Neural cell (in vitro differentiated cells): ENCODE data around the gene ZNF653. TPM values are rescaled to one million over a fixed set of nuclear protein-coding genes. Genes with fewer than 3 reads are reported as not detected.
A peak's percentile ranks its signal among the peaks of the same experiment; 100 is the strongest.
"Not testable (repeated sequence)": the region's sequence is repeated elsewhere in the genome, so short reads cannot be mapped to it uniquely, and the experiment has no call there.

Source experiments
- H2AFZ ChIP-seq: fragments of 200-600, 300-800 bp; sonication (generic), shearing (Covaris generic); 2 replicates; pipeline ENCODE4 v1.6.0; 2014; ENCODE audit warnings: low read depth, mild to moderate bottlenecking, antibody characterized with exemption, low read length, moderate library complexity
- H3F3A ChIP-seq: fragments of 200-600 bp; shearing (Covaris generic); 2 replicates; pipeline ENCODE4 v1.6.1; 2016; ENCODE audit warnings: mild to moderate bottlenecking, moderate library complexity, mixed read lengths, antibody characterized with exemption, low read length; ENCODE audit not compliant: insufficient read depth, poor library complexity, severe bottlenecking
- H3K27ac ChIP-seq: fragments of 200-600, 300-800 bp; sonication (generic), shearing (Covaris generic); 2 replicates; pipeline ENCODE4 v1.5.1; 2014; ENCODE audit warnings: mild to moderate bottlenecking, low read length, moderate library complexity
- H3K27me3 ChIP-seq: fragments of 300-800, 200-600 bp; sonication (generic), shearing (Covaris generic); 2 replicates; pipeline ENCODE4 v1.6.0; 2014; ENCODE audit warnings: mild to moderate bottlenecking, low read depth, low read length, moderate library complexity; ENCODE audit not compliant: insufficient read depth
- H3K36me3 ChIP-seq: fragments of 300-800, 200-600 bp; sonication (generic), shearing (Covaris generic); 2 replicates; pipeline ENCODE4 v1.5.1; 2014; ENCODE audit warnings: mild to moderate bottlenecking, antibody characterized with exemption, low read length, moderate library complexity; ENCODE audit not compliant: insufficient read depth
- H3K4me2 ChIP-seq: fragments of 300-800, 200-600 bp; sonication (generic), shearing (Covaris generic); 2 replicates; pipeline ENCODE4 v1.6.0; 2014; ENCODE audit warnings: mild to moderate bottlenecking, low read length
- H3K4me3 ChIP-seq: fragments of 300-800, 200-600 bp; sonication (generic), shearing (Covaris generic); 2 replicates; pipeline ENCODE4 v1.5.1; 2014; ENCODE audit warnings: mild to moderate bottlenecking, low read length, moderate library complexity
- H3K79me2 ChIP-seq: fragments of 200-600 bp; shearing (Covaris generic); replicated peaks from 2 replicates; pipeline ENCODE4 v1.6.0; 2014; ENCODE audit warnings: mild to moderate bottlenecking, low read length, moderate library complexity; ENCODE audit not compliant: insufficient read depth
- H3K9ac ChIP-seq: fragments of 300-800, 200-600 bp; sonication (generic), shearing (Covaris generic); 2 replicates; pipeline ENCODE4 v1.6.1; 2016; ENCODE audit warnings: mild to moderate bottlenecking, low read length, mixed read lengths
- H3K9me2 ChIP-seq: fragments of 200-600 bp; shearing (Covaris generic); 2 replicates; pipeline ENCODE4 v1.6.1; 2016; ENCODE audit warnings: mild to moderate bottlenecking, low read length, mixed read lengths; ENCODE audit not compliant: insufficient read depth
- H3K9me3 ChIP-seq: fragments of 200-600, 300-800 bp; sonication (generic), shearing (Covaris generic); 2 replicates; pipeline ENCODE4 v1.6.1; 2016; ENCODE audit warnings: mild to moderate bottlenecking, mixed run types, low read length, moderate library complexity, mixed read lengths
- H4K20me1 ChIP-seq: fragments of 200-600 bp; shearing (Covaris generic); 2 replicates; pipeline ENCODE4 v1.6.1; 2016; ENCODE audit warnings: mild to moderate bottlenecking, mixed run types; ENCODE audit not compliant: insufficient read depth
- EP300 ChIP-seq: fragments of 450-650 bp; conservative IDR thresholded peaks from 2 replicates; pipeline ENCODE4 v1.6.1; 2014; ENCODE audit warnings: antibody characterized with exemption, mild to moderate bottlenecking, moderate library complexity; ENCODE audit not compliant: poor library complexity, severe bottlenecking
- EZH2 ChIP-seq: fragments of 200-600, 300-800 bp; shearing (Covaris generic), sonication (generic); IDR thresholded peaks from 2 replicates; pipeline ENCODE4 v1.6.1; 2014; ENCODE audit warnings: antibody characterized with exemption, low read length, borderline replicate concordance, mild to moderate bottlenecking; ENCODE audit not compliant: insufficient read depth, poor library complexity, severe bottlenecking
- MXI1 ChIP-seq: fragments of 450-650 bp; conservative IDR thresholded peaks from 2 replicates; pipeline ENCODE4 v1.6.1; 2014; ENCODE audit warnings: antibody characterized with exemption, mild to moderate bottlenecking; ENCODE audit not compliant: poor library complexity, severe bottlenecking
- POLR2AphosphoS5 ChIP-seq: IDR thresholded peaks from 2 replicates; pipeline ENCODE4 v1.6.1; 2012
- RAD21 ChIP-seq: fragments of 450-650 bp; conservative IDR thresholded peaks from 2 replicates; pipeline ENCODE4 v1.6.1; 2014; ENCODE audit warnings: antibody characterized with exemption, mild to moderate bottlenecking, moderate library complexity
- SMC3 ChIP-seq: fragments of 450-650 bp; conservative IDR thresholded peaks from 2 replicates; pipeline ENCODE4 v1.6.1; 2014; ENCODE audit warnings: antibody characterized with exemption, mild to moderate bottlenecking, moderate library complexity; ENCODE audit not compliant: poor library complexity
- TAF1 ChIP-seq: IDR thresholded peaks from 2 replicates; pipeline ENCODE4 v1.6.1; 2012; ENCODE audit warnings: low read depth
- polyA plus RNA-seq: library from polyadenylated mRNA; depleted of rRNA; stranded (reverse); fragments of >200 nt; gene quantifications from 2 replicates; pipeline ENCODE4 v1.2.3, GENCODE V29; 2014
- small RNA-seq, 3 experiments: library from RNA; depleted of rRNA; stranded (forward); fragments of <200 nt; gene quantifications; one replicate each; pipeline ENCODE3, GENCODE V24; 2012
- TF ChIP-seq, protein P1 (sequence below): fragments of 450-650 bp; IDR thresholded peaks from 2 replicates; pipeline ENCODE4 v1.5.1; 2014; ENCODE audit warnings: antibody characterized with exemption, mild to moderate bottlenecking, moderate library complexity; ENCODE audit not compliant: poor library complexity, severe bottlenecking
- TF ChIP-seq, protein P2 (sequence below): IDR thresholded peaks from 2 replicates; pipeline ENCODE4 v1.6.1; 2012; ENCODE audit warnings: borderline replicate concordance

ZNF653 gene
- polyA plus RNA-seq, 1 donor from 2014 or later = 16.5 TPM

DNA sequence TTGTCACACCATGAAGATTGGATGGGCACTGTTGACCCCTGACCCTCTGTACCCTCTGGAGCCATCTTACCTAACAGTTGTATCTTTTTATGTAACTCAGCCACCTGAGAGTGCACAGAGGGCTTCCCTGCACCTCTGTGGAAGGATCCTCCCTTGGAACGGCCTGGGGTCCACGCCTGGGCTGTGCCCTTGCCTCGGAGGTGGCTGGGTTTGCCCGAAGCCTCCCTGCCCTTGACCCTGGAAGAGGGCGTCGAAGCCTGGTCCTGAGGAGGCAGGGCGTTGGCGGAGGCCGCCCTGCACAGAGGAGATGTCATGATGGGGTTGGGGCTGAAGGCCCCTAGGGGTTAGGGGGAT, 71.0 kb downstream of the ZNF653 start:
- TF ChIP-seq POLR2AphosphoS5 = no peak
- TF ChIP-seq SMC3 = no peak
- TF ChIP-seq, protein P1, sequence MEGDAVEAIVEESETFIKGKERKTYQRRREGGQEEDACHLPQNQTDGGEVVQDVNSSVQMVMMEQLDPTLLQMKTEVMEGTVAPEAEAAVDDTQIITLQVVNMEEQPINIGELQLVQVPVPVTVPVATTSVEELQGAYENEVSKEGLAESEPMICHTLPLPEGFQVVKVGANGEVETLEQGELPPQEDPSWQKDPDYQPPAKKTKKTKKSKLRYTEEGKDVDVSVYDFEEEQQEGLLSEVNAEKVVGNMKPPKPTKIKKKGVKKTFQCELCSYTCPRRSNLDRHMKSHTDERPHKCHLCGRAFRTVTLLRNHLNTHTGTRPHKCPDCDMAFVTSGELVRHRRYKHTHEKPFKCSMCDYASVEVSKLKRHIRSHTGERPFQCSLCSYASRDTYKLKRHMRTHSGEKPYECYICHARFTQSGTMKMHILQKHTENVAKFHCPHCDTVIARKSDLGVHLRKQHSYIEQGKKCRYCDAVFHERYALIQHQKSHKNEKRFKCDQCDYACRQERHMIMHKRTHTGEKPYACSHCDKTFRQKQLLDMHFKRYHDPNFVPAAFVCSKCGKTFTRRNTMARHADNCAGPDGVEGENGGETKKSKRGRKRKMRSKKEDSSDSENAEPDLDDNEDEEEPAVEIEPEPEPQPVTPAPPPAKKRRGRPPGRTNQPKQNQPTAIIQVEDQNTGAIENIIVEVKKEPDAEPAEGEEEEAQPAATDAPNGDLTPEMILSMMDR = no peak
- TF ChIP-seq TAF1 = no peak
- TF ChIP-seq, protein P2, sequence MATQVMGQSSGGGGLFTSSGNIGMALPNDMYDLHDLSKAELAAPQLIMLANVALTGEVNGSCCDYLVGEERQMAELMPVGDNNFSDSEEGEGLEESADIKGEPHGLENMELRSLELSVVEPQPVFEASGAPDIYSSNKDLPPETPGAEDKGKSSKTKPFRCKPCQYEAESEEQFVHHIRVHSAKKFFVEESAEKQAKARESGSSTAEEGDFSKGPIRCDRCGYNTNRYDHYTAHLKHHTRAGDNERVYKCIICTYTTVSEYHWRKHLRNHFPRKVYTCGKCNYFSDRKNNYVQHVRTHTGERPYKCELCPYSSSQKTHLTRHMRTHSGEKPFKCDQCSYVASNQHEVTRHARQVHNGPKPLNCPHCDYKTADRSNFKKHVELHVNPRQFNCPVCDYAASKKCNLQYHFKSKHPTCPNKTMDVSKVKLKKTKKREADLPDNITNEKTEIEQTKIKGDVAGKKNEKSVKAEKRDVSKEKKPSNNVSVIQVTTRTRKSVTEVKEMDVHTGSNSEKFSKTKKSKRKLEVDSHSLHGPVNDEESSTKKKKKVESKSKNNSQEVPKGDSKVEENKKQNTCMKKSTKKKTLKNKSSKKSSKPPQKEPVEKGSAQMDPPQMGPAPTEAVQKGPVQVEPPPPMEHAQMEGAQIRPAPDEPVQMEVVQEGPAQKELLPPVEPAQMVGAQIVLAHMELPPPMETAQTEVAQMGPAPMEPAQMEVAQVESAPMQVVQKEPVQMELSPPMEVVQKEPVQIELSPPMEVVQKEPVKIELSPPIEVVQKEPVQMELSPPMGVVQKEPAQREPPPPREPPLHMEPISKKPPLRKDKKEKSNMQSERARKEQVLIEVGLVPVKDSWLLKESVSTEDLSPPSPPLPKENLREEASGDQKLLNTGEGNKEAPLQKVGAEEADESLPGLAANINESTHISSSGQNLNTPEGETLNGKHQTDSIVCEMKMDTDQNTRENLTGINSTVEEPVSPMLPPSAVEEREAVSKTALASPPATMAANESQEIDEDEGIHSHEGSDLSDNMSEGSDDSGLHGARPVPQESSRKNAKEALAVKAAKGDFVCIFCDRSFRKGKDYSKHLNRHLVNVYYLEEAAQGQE = no peak
- TF ChIP-seq EZH2 = no peak
- TF ChIP-seq RAD21 = no peak
- TF ChIP-seq MXI1 = no peak
- TF ChIP-seq EP300 = no peak
- Histone ChIP-seq H4K20me1 (no peaks in the 10 kb centered on the region), H3K27ac (peak overlapping the region; percentile 90), H3F3A (no peaks in the 10 kb centered on the region), H3K27me3 (no peaks in the 10 kb centered on the region), H3K9me3 (no peaks in the 10 kb centered on the region), H3K4me2 (peak overlapping the region; percentile 96), H2AFZ (peak overlapping the region; percentile 90), H3K9me2 (no peaks in the 10 kb centered on the region), H3K79me2 (peaks cover 15% of the 10 kb centered on the region), H3K9ac (peak overlapping the region; percentile 73), H3K4me3 (peak overlapping the region; percentile 74), H3K36me3 (no peaks in the 10 kb centered on the region)

DNA sequence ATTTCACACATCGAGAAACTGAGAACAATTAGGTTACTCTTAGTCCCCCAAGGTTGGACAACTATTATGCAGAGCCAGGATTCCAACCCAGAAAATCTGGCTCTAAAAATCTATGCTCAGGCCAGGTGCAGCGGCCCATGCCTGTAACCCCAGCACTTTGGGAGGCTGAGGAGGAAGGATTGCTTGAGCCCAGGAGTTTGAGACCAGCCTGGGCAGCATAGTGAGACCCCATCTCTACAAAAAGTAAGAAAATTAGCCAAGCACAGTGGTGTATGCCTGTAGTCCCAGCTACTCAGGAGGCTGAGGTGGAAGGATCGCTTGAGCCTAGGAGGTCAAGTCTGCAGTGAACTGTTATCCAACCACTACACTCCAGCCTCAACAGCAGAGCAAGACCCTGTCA, 72.1 kb downstream of the ZNF653 start:
- not testable (repeated sequence) for H3K36me3 ChIP-seq, H3K9ac ChIP-seq, H3K9me3 ChIP-seq, H3K27me3 ChIP-seq, H4K20me1 ChIP-seq, H3K4me2 ChIP-seq, H3K4me3 ChIP-seq, H2AFZ ChIP-seq, H3F3A ChIP-seq, H3K27ac ChIP-seq, H3K9me2 ChIP-seq
- peaks cover 15% of the 10 kb centered on the region for H3K79me2 ChIP-seq

Small RNA genes within 50 kb of the gene (small RNA-seq; reads per million reads assigned to genes)
- gene MIR7974 (0 reads per million in 3 experiments), gene RN7SL833P (0.03 to 0.08 (median 0.07) reads per million in 3 experiments)

Other genes starting within 250 kb of the ZNF653 start
- 0.48 TPM in 1 of 2 replicates, not detected in the other for gene DOCK6, start 243.3 kb downstream of the ZNF653 start, polyA plus RNA-seq
- not detected in 2 replicates for gene TSPAN16, start 209.7 kb downstream of the ZNF653 start, polyA plus RNA-seq
- 16.7 and 19.3 TPM in 2 replicates for gene RAB3D, start 166.2 kb downstream of the ZNF653 start, polyA plus RNA-seq
- 113 and 136 TPM in 2 replicates for gene TMEM205, start 159.6 kb downstream of the ZNF653 start, polyA plus RNA-seq
- 2.4 TPM in 1 of 2 replicates, not detected in the other for gene CCDC159, start 159.3 kb downstream of the ZNF653 start, polyA plus RNA-seq
- 44.1 and 47.6 TPM in 2 replicates for gene PLPPR2, start 150.4 kb downstream of the ZNF653 start, polyA plus RNA-seq
- gene SWSAP1, start 131.2 kb downstream of the ZNF653 start, polyA plus RNA-seq = 2.1 and 2.4 TPM in 2 replicates
- 3.1 and 5.8 TPM in 2 replicates for gene EPOR, start 121.5 kb downstream of the ZNF653 start, polyA plus RNA-seq
- not detected in 2 replicates for gene RGL3, start 86.5 kb downstream of the ZNF653 start, polyA plus RNA-seq
- gene ODAD3, start 70.7 kb downstream of the ZNF653 start, polyA plus RNA-seq = 3.4 and 5.4 TPM in 2 replicates
- 29.6 and 70.2 TPM in 2 replicates for gene PRKCSH, start 70.2 kb downstream of the ZNF653 start, polyA plus RNA-seq
- gene ELAVL3, start 24.8 kb downstream of the ZNF653 start, polyA plus RNA-seq = 38.7 and 68.9 TPM in 2 replicates
- 98.3 and 99.0 TPM in 2 replicates for gene ECSIT, start 23.3 kb upstream of the ZNF653 start, polyA plus RNA-seq
- gene CNN1, start 33.0 kb upstream of the ZNF653 start, polyA plus RNA-seq = 0.18 TPM in 1 of 2 replicates, not detected in the other
- gene ELOF1, start 53.4 kb upstream of the ZNF653 start, polyA plus RNA-seq = 38.0 and 64.8 TPM in 2 replicates
- not detected in 2 replicates for gene ACP5, start 71.8 kb upstream of the ZNF653 start, polyA plus RNA-seq
- gene ZNF627, start 91.6 kb upstream of the ZNF653 start, polyA plus RNA-seq = 84.3 and 91.6 TPM in 2 replicates
- gene ZNF823, start 233.1 kb upstream of the ZNF653 start, polyA plus RNA-seq = 7.8 and 13.6 TPM in 2 replicates